Islet precursor cell (in vitro differentiated cells): ENCODE data around the gene NPW.
A peak's percentile ranks its signal among the peaks of the same experiment; 100 is the strongest.
"Not testable (repeated sequence)": the region's sequence is repeated elsewhere in the genome, so short reads cannot be mapped to it uniquely, and the experiment has no call there.

Experiments used
- DNase-seq: peaks from one replicate; pipeline ENCODE4 v3.0.0-alpha.2; 2018

NPW gene

DNA sequence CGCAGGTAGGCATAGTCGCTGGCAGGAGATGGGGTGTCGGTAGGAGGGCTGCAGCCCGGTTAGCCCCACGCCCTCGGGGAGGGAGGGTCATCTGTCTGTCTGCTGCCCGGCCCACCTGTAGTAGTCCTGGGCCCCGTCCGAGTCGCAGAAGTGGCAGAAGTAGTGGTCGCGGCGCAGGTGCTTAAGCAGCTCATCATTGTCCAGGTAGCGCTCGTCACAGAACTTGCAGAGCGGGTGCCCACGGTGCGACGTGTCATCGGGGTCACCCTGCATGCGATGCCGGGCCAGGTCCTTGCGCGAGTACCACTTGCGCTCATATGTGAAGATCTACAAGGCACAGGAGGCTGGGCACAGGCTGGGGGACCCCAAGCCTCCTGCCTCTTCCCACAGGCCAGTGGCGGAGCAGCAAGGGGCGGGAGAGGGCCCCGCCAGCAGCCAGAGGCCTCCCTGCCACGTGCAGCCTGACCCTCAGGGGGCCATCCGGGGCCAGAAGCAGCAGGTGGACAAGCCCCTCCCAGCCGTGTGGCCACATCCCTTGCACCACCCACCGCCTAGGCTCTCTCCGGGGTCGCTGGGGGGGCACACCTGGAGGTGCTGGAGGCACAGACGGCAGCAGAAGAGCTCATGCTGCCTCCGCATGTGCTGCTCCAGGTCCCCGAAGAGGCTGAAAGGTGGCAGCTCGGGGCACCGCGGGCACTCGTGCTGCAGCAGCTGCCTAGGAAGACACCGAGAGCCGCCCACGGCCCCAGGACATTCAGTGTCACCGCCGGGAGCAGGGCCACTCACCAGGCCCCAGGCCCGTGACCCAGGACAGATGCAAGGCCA, 17.0 kb upstream of the NPW start:
- no peak for DNase-seq

GRCh38 chr16:2003231-2003826, 16.3 kb upstream of the NPW start:
- DNase-seq: no peak

GRCh38 chr16:2003827-2004641, 15.6 kb upstream of the NPW start:
- peak; percentile 97 for DNase-seq

DNA sequence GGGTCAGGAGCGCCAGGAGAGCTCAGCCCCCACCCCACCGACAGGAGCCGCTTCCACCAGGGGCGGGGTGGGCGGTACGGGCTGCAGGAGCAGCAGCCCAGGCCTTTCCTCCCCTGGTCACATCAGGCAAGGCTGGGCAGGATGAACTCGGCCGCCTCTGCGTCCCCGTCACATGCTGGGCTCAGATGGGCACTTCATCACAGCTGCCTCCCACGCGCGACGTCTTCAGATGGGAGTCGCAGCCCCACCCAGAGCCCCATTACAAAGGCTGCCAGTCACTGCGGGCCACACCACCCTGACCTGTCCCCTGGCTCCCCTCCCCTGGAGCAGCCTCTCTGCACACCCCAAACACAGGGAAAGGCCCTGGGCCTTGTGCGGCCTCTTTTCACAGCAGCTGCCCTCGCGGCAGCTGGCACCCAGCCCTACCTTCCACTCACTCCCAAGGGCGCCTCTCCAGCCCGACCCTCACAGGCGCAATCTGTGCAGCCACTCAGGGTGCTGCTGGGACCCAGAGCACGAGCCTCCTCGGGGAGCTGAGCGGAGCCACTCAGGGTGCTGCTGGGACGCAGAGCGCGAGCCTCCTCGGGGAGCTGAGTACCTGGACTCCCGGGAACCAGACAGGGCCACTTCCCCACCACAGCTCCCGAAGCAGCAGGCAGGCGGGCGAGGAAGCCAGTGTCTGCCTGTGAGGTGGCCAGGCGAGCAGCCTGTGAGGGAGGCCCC, 14.6 kb upstream of the NPW start:
- DNase-seq: no peak

DNA sequence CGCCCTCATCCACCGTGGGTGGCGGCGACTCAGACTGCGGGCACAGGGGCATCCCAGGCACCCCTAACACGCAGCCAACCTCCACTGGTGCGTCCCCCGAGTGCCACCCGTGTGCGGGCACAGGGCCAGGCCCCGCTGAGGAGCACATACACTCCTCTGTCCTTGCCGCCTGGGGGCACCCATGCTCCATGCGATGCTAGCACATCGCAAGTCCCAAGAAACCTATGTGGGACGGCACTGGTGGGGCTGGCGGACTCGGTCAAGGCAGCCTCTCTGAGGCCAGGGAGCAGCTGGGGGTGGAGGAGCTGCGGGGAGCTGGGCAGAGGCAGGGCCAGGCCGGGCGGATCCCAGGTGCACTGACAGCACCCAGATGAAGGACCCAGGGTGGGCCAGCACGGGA, 13.9 kb upstream of the NPW start:
- no peak for DNase-seq

- DNase-seq: no peak
Observed at GRCh38 chr16:2006317-2006716, 13.3 kb upstream of the NPW start.

- DNase-seq: no peak
Observed at GRCh38 chr16:2007081-2007836, 12.3 kb upstream of the NPW start.

DNA sequence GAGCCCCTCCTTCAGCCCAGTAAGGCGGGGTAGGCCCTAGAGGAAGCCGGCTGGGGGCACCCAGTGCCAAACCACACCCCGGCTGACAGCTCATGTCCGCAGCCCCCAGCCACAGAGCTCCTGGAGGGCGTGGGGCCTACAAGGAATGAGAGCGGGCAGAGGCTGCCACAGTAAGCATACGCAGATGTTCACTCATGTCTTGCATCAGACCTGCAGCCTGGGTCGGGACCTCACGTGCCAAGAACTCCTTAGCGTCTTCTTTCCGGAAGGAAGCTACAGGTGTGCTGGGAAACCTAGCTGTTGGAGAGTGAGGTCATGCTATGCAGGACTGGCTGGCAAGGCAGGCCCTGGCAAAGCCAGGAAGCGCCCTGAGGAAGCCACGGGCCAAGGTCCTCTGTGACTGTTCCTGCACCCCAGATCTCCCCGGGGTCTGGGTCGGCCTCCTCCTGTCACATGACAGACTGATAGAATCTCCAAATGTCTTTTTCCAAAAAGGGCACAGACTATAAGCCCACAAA, 11.5 kb upstream of the NPW start:
- no peak for DNase-seq

DNA sequence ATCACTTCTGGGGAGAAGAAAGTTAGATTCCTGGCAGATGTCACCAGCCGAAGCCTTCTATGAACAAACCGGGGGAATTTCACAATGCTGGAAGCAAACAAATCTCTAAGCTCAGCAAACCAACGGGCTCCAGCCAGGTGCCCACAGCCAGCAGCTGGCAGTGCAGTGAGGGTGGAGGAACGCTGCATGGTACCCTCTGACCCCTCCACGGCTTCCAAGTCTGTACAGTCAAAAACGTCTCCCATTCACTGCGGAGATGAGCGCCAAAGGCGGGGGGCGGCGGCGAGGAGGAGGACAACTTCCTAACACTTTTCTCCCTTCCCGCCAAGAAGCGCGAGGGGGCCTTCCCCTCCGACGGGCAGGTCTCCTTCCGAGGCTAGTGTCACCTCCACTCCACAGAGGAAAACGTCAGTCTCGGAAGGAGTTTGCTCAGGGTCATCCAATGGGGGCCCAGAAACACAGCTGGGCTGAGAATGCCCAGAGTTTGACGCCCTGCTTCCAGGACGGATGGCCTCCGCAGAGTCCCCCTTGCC, 10.9 kb upstream of the NPW start:
- no peak for DNase-seq

GRCh38 chr16:2009164-2009711, 10.3 kb upstream of the NPW start:
- no peak for DNase-seq

- peak; percentile 88 for DNase-seq
Observed at GRCh38 chr16:2009791-2010510, 9.6 kb upstream of the NPW start, which contains the start of gene ZNF598. TSS of gene ZNF598 (minus strand) at chr16:2009821.

DNA sequence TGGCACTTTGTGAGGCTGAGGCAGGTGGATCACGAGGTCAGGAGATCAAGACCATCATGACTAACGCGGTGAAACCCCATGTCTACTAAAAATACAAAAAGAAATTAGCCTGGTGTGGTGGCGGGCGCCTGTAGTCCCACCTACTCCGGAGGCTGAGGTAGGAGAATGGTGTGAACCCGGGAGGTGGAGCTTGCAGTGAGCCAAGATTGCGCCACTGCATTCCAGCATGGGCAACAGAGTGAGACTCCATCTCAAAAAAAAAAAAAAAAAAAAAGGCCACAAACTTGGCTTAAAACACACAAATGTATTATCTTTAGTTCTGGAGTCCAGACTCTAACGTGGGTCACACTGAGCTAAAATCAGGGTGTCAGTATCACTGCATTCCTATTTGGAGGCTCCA, 7.9 kb upstream of the NPW start:
- not testable (repeated sequence) for DNase-seq

DNA sequence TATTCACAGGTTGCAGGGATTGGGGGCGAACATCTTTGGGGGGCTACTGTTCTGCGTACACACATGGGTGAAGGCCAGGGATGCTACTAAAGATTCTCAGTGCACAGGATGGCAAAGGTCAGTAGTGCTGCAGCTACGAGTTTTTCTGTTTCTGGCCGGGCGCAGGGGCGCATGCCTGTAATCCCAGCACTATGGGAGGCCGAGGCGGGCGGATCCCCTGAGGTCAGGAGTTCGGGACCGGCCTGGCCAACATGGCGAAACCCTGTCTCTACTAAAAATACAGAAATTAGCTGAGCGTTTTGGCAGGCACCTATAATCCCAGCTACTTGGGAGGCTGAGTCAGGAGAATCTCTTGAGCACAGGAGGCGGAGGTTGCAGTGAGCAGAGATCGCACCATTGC, 6.1 kb upstream of the NPW start:
- no peak for DNase-seq

DNA sequence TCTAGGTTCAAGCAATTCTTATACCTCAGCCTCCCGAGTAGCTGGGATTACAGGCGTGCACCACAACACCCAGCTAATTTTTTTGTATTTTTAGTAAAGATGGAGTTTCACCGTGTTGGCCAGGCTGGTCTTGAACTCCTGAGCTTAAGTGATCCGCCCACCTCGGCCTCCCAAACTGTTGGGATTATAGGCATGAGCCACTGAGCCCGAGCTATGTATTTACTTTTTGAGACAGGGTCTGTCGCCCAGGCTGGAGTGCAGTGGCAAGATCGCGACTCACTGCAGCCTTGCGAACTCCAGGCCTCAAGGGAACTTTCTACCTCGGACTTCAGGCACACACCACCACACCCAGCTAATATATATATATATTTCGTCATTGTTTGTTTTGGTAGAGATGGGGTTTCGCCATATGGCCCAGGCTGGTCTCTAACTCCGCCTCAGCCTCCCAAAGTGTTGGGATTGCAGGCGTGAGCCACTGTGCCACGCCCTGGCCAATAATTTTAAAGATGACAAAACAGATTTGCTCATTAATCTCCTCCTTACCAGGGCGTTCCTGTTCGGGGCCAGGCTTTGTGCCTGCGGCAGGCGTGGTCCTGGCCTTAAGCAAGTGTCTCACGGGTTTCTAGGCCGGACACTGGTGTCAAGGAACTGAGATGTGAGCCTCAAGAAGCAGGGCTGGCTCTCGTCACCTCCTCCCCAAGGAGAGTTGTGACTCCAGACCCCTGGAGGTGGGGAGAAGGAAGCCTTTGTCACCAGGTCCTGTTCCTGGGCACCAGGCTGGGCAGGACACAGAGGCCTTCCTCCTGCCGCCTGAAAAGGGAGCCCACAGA, 4.3 kb upstream of the NPW start:
- DNase-seq: no peak

DNA sequence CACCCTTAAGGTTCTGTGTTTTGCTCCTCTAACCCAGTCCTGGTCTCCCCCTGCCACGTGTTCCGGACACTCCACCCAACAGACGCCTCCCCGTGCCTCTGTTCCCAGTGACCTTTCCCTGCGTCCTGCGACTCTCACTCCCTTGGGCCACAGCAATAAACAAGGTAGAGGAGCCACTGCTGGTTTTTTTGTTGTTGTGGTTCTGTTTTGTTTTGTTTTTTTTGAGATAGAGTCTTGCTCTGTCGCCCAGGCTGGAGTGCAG, 3.7 kb upstream of the NPW start:
- DNase-seq: no peak

GRCh38 chr16:2016407-2016922, 3.1 kb upstream of the NPW start:
- no peak for DNase-seq

GRCh38 chr16:2019921-2020831, 591 bp downstream of the NPW start:
- DNase-seq: no peak

GRCh38 chr16:2022723-2023091, 3.1 kb downstream of the NPW start:
- peak; percentile 97 for DNase-seq
